AG04450 (cell line): ENCODE results near the gene CPVL. TPM values are rescaled to one million over a fixed set of nuclear protein-coding genes. Genes with fewer than 3 reads are reported as not detected.

Experiments
- CTCF ChIA-PET: fragments of 300-600, 350-600 bp; formaldehyde crosslinking; extraction: SDS; loops from one replicate; lab custom pipeline; 2022; ENCODE audit warnings: antibody characterized with exemption, inconsistent platforms; lab: Charles Lee
- POLR2A ChIA-PET: fragments of 350-600 bp; formaldehyde crosslinking; extraction: SDS; loops from one replicate; lab custom pipeline; 2021; ENCODE audit warnings: antibody characterized with exemption, inconsistent platforms; lab: Yijun Ruan, JAX
- DNase-seq: peaks from one replicate; pipeline ENCODE4 v3.0.0-alpha.2; 2011; ENCODE audit warnings: low read depth, low spot score
- H3K27ac ChIP-seq: one replicate; pipeline ENCODE4 v1.5.1; 2012; ENCODE audit warnings: low read depth, low read length, control low read depth
- H3K27me3 ChIP-seq: one replicate; pipeline ENCODE4 v1.6.0; 2012; ENCODE audit warnings: low read length; ENCODE audit not compliant: control insufficient read depth, insufficient read depth
- H3K4me3 ChIP-seq: 2 replicates; pipeline ENCODE4 v1.5.1; 2011; ENCODE audit warnings: mild to moderate bottlenecking, low read depth, low read length, control low read depth
- H3K9me3 ChIP-seq: 2 replicates; pipeline ENCODE4 v1.5.1; 2012; ENCODE audit warnings: low read length; ENCODE audit not compliant: control insufficient read depth, insufficient read depth
- CTCF ChIP-seq: IDR thresholded peaks from 2 replicates; pipeline ENCODE4 v1.5.1; 2011; ENCODE audit warnings: low read depth, low read length, control low read depth, inconsistent platforms
- polyA plus RNA-seq: library from polyadenylated mRNA; depleted of rRNA; stranded (reverse); fragments of >200 nt; gene quantifications from 2 replicates; pipeline ENCODE4 v1.2.3, GENCODE V29; 2011

The CPVL gene
- polyA plus RNA-seq, 1 experiment = not detected

GRCh38 chr7:29158795-29159423 lies 12.6 kb upstream of the CPVL start:
- Histone ChIP-seq H3K27ac (no peak overlapping the region), H3K4me3 (no peak overlapping the region), H3K27me3 (peaks cover 2% of the 10 kb centered on the region), H3K9me3 (no peaks in the 10 kb centered on the region)
- ChIA-PET POLR2A (no interaction called here), CTCF (interaction anchor here (1.8 kb wide), 1 partner anchor 236 kb away, joined by 4 read pairs; no protein-coding TSS in a partner anchor)
- no peak for DNase-seq
- TF ChIP-seq CTCF = no peak

- ChIA-PET CTCF (interaction anchor here (1.2 kb wide), 1 partner anchor 33 kb away, joined by 4 read pairs; no protein-coding TSS in a partner anchor), POLR2A (no interaction called here)
- Histone ChIP-seq H3K4me3 (no peak overlapping the region), H3K9me3 (no peaks in the 10 kb centered on the region), H3K27ac (no peak overlapping the region), H3K27me3 (peaks cover 2% of the 10 kb centered on the region)
- no peak for TF ChIP-seq CTCF
- DNase-seq = no peak
These were observed 10.6 kb upstream of the CPVL start for GRCh38 chr7:29156907-29157452.

GRCh38 chr7:29154076-29154475 lies 7.7 kb upstream of the CPVL start:
- Histone ChIP-seq H3K27me3 (peaks cover 2% of the 10 kb centered on the region), H3K27ac (no peak overlapping the region), H3K4me3 (no peak overlapping the region), H3K9me3 (no peaks in the 10 kb centered on the region)
- TF ChIP-seq CTCF = no peak
- CTCF ChIA-PET = no interaction called here
- POLR2A ChIA-PET = no interaction called here
- no peak for DNase-seq

GRCh38 chr7:29150856-29151255 lies 4.5 kb upstream of the CPVL start:
- peaks cover 13% of the 10 kb centered on the region for H3K27me3 ChIP-seq
- H3K27ac ChIP-seq = no peak overlapping the region
- CTCF ChIA-PET = no interaction called here
- H3K9me3 ChIP-seq = no peaks in the 10 kb centered on the region
- no peak overlapping the region for H3K4me3 ChIP-seq
- no peak for TF ChIP-seq CTCF
- no peak for DNase-seq
- POLR2A ChIA-PET = no interaction called here

- Histone ChIP-seq H3K27me3 (peaks cover 16% of the 10 kb centered on the region), H3K27ac (no peak overlapping the region), H3K9me3 (no peaks in the 10 kb centered on the region), H3K4me3 (no peak overlapping the region)
- CTCF ChIA-PET = no interaction called here
- no peak for TF ChIP-seq CTCF
- POLR2A ChIA-PET = no interaction called here
- DNase-seq = no peak
These were observed 2.7 kb upstream of the CPVL start for GRCh38 chr7:29149036-29149435.
